SK-N-SH (cell line): Measurements from ENCODE around the gene PACSIN3. TPM values are rescaled to one million over a fixed set of nuclear protein-coding genes. Genes with fewer than 3 reads are reported as not detected.

Source experiments
- CTCF ChIA-PET: fragments of 300-600, 350-600 bp; formaldehyde crosslinking; extraction: SDS; loops from one replicate; lab custom pipeline; 2021; lab: Yijun Ruan, JAX
- POLR2A ChIA-PET: fragments of 350-600 bp; sonication (Branson Sonifier 250); formaldehyde crosslinking; extraction: SDS; loops from one replicate; lab custom pipeline; 2020; ENCODE audit warnings: antibody characterized with exemption, inconsistent platforms; lab: Yijun Ruan, JAX
- DNase-seq: peaks from one replicate; pipeline ENCODE4 v3.0.0; 2012
- H2AFZ ChIP-seq: fragments of 200-600 bp; sonication (generic); 2 replicates; pipeline ENCODE4 v1.8.1; 2016; ENCODE audit warnings: antibody characterized with exemption, mild to moderate bottlenecking, low read depth
- H3F3A ChIP-seq: fragments of 200-600 bp; sonication (generic); replicated peaks from 2 replicates; pipeline ENCODE3; 2016; ENCODE audit warnings: antibody characterized with exemption, mild to moderate bottlenecking; ENCODE audit not compliant: insufficient read depth
- H3K27ac ChIP-seq, 2 experiments: fragments of 200-500 bp in 1 of 2; fragments of 200-600 bp in 1 of 2; sonication (Bioruptor generic) in 1 of 2; sonication (generic), shearing (Covaris generic) in 1 of 2; 2 replicates each; pipeline versions ENCODE4 v1.5.1 to v1.6.1; 2014 to 2016; ENCODE audit warnings: low read depth in 2 of 2, inconsistent platforms in 1 of 2, low read length in 1 of 2, mild to moderate bottlenecking in 1 of 2, mixed read lengths in 1 of 2
- H3K27me3 ChIP-seq: fragments of 200-600 bp; sonication (generic), shearing (Covaris generic); 2 replicates; pipeline ENCODE4 v1.6.1; 2016; ENCODE audit warnings: mixed run types; ENCODE audit not compliant: insufficient read depth
- H3K36me3 ChIP-seq, 2 experiments: fragments of 200-500 bp in 1 of 2; fragments of 200-600 bp in 1 of 2; sonication (Bioruptor generic) in 1 of 2; sonication (generic) in 1 of 2; replicated peaks in 1 of 2; 2 replicates each; pipeline versions ENCODE3 to v1.5.1; 2014 to 2016; ENCODE audit warnings: low read length in 1 of 2, mild to moderate bottlenecking in 1 of 2; ENCODE audit not compliant: insufficient read depth in 2 of 2, control insufficient read depth in 1 of 2
- H3K4me1 ChIP-seq, 2 experiments: fragments of 200-500 bp in 1 of 2; fragments of 200-600 bp in 1 of 2; sonication (Bioruptor generic) in 1 of 2; sonication (generic), shearing (Covaris generic) in 1 of 2; 2 replicates each; pipeline versions ENCODE4 v1.5.1 to v1.6.1; 2014 to 2016; ENCODE audit warnings: low read depth in 1 of 2, low read length in 1 of 2, mixed run types in 1 of 2; ENCODE audit not compliant: insufficient read depth in 2 of 2, control insufficient read depth in 1 of 2
- H3K4me2 ChIP-seq: fragments of 200-600 bp; sonication (generic), shearing (Covaris generic); 2 replicates; pipeline ENCODE4 v1.6.1; 2017; ENCODE audit warnings: mixed run types
- H3K4me3 ChIP-seq, 2 experiments: fragments of 200-500 bp in 1 of 2; fragments of 200-600 bp in 1 of 2; sonication (Bioruptor generic) in 1 of 2; sonication (generic), shearing (Covaris generic) in 1 of 2; 2 replicates each; pipeline versions ENCODE4 v1.5.1 to v1.8.1; 2014 to 2016; ENCODE audit warnings: low read depth in 2 of 2, inconsistent platforms in 1 of 2, low read length in 1 of 2, mild to moderate bottlenecking in 1 of 2, mixed read lengths in 1 of 2, moderate library complexity in 1 of 2
- H3K79me2 ChIP-seq: fragments of 200-600 bp; sonication (generic); 2 replicates; pipeline ENCODE4 v1.8.1; 2017; ENCODE audit warnings: mild to moderate bottlenecking; ENCODE audit not compliant: insufficient read depth
- H3K9ac ChIP-seq: fragments of 200-600 bp; sonication (generic); 2 replicates; pipeline ENCODE4 v1.6.1; 2017; ENCODE audit warnings: mixed run types
- H3K9me2 ChIP-seq: fragments of 200-600 bp; sonication (generic); 2 replicates; pipeline ENCODE4 v1.6.1; 2017; ENCODE audit warnings: mixed run types
- H3K9me3 ChIP-seq: fragments of 200-600 bp; sonication (generic); 2 replicates; pipeline ENCODE4 v1.6.1; 2017; ENCODE audit warnings: mixed run types, mild to moderate bottlenecking, moderate library complexity
- H4K20me1 ChIP-seq: fragments of 200-600 bp; sonication (generic); 2 replicates; pipeline ENCODE4 v1.6.1; 2017; ENCODE audit warnings: mild to moderate bottlenecking, mixed run types; ENCODE audit not compliant: insufficient read depth
- FOSL2 ChIP-seq: IDR thresholded peaks from 2 replicates; pipeline ENCODE4 v1.4.0; 2012; ENCODE audit warnings: low read depth, mild to moderate bottlenecking, moderate library complexity, borderline replicate concordance
- GABPA ChIP-seq: IDR thresholded peaks from 2 replicates; pipeline ENCODE4 v1.4.0; 2012; ENCODE audit warnings: low read depth, mild to moderate bottlenecking
- MXI1 ChIP-seq: IDR thresholded peaks from 2 replicates; pipeline ENCODE4 v1.6.1; 2012; ENCODE audit warnings: mild to moderate bottlenecking, low read depth, low read length, improper control_type of control experiment
- NRF1 ChIP-seq: IDR thresholded peaks from 2 replicates; pipeline ENCODE4 v1.6.1; 2012; ENCODE audit warnings: low read depth, mild to moderate bottlenecking, low read length
- TAF1 ChIP-seq: IDR thresholded peaks from 2 replicates; pipeline ENCODE4 v1.6.1; 2012; ENCODE audit warnings: low read depth, mild to moderate bottlenecking, low read length, moderate library complexity, borderline replicate concordance
- TCF12 ChIP-seq: IDR thresholded peaks from 2 replicates; pipeline ENCODE4 v1.4.0; 2012
- WGBS: methylation state at CpG from one replicate; pipeline ENCODE4 v1.1.6; 2017; ENCODE audit warnings: low lambda C conversion rate; 5-methylcytosine and 5-hydroxymethylcytosine counted together
- polyA plus RNA-seq, 3 experiments: library from polyadenylated mRNA; depleted of rRNA; stranded (reverse); fragments of >200 nt; gene quantifications; 2 replicates each; pipeline ENCODE4 v1.2.3, GENCODE V29; 2012
- TF ChIP-seq, protein P1 (sequence below): IDR thresholded peaks from 2 replicates; pipeline ENCODE4; 2012
- TF ChIP-seq, protein P2 (sequence below): IDR thresholded peaks from 2 replicates; pipeline ENCODE4 v1.4.0; 2012; ENCODE audit warnings: low read depth
- TF ChIP-seq, protein P3 (sequence below): IDR thresholded peaks from 2 replicates; pipeline ENCODE4 v1.6.1; 2012; ENCODE audit warnings: mild to moderate bottlenecking, low read depth, low read length, moderate library complexity
- TF ChIP-seq, protein P4 (sequence below): IDR thresholded peaks from 2 replicates; pipeline ENCODE4 v1.4.0; 2012; ENCODE audit warnings: low read depth, borderline replicate concordance

The PACSIN3 gene
- polyA plus RNA-seq, 1 of the 3 experiments (the other 2 are of a cell fraction): 31.1 TPM

DNA sequence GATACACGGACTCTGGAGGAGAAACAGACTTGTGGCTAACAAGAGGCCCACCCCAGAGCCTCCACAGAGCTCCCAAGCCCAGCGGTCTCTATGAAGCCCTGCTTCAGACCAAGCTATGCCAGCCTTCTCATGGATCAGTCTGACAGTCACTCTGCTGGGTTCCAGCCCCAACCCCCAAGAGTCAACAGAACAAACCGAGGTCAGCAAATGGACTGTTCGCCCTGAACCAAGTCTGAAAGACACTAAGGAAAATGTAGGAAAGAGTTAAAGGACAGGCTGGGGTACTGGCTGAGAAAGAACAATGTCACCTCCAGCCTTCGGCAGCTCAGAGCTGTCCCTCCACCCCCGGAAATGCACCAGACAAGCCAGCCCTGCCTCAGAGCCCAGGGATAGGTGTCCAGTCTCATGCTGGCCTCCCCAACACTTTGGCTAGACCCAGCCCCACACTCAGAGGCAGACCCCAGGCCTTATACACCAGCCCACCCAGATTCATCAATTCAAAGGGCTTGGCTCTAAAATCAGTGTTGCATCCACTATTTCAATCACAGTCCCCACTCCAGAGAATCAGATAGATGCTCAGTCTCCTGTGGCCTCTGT lies 13.4 kb downstream of the PACSIN3 start (continued):
- TF ChIP-seq, protein P1, sequence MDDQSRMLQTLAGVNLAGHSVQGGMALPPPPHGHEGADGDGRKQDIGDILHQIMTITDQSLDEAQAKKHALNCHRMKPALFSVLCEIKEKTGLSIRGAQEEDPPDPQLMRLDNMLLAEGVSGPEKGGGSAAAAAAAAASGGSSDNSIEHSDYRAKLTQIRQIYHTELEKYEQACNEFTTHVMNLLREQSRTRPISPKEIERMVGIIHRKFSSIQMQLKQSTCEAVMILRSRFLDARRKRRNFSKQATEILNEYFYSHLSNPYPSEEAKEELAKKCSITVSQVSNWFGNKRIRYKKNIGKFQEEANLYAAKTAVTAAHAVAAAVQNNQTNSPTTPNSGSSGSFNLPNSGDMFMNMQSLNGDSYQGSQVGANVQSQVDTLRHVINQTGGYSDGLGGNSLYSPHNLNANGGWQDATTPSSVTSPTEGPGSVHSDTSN: no peak
- TF ChIP-seq, protein P2, sequence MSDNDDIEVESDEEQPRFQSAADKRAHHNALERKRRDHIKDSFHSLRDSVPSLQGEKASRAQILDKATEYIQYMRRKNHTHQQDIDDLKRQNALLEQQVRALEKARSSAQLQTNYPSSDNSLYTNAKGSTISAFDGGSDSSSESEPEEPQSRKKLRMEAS: no peak

DNA sequence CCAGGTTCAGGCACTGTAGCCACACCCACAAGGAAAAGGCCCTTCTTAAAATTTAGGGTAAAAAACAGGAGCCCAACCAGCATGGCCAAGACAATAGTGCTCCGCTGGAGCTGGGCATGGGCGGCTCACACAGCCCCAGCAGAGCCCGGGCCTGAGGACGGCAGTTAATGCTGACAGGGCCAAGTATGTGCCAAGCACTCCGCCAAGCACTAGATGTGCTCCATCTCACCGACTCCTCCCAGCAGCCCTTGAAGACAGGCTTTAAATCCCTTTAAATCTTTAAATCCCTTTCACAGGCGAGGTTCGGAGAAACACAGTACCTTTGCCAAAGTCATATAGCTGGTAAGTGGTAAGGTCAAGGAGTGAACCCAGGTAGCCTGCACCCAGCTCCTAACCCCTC lies 14.4 kb downstream of the PACSIN3 start:
- H3K4me3 ChIP-seq: no peak overlapping the region
- H2AFZ ChIP-seq: no peak overlapping the region
- POLR2A ChIA-PET: interaction anchor here (0.9 kb wide), 1 partner anchor 14 kb away, joined by 3 read pairs; no protein-coding TSS in a partner anchor
- no peak overlapping the region for H3K27ac ChIP-seq
- no peaks in the 10 kb centered on the region for H3K9me2 ChIP-seq
- H3F3A ChIP-seq: no peaks in the 10 kb centered on the region
- 94% methylated on average over 8 of the region's 8 CpGs for WGBS
- no peak overlapping the region for H3K4me2 ChIP-seq
- no peaks in the 10 kb centered on the region for H3K9me3 ChIP-seq
- peaks cover 11% of the 10 kb centered on the region in 2 experiments for H3K4me1 ChIP-seq
- no peak for TF ChIP-seq NRF1
- no peak for TF ChIP-seq GABPA
- TF ChIP-seq, protein P3, sequence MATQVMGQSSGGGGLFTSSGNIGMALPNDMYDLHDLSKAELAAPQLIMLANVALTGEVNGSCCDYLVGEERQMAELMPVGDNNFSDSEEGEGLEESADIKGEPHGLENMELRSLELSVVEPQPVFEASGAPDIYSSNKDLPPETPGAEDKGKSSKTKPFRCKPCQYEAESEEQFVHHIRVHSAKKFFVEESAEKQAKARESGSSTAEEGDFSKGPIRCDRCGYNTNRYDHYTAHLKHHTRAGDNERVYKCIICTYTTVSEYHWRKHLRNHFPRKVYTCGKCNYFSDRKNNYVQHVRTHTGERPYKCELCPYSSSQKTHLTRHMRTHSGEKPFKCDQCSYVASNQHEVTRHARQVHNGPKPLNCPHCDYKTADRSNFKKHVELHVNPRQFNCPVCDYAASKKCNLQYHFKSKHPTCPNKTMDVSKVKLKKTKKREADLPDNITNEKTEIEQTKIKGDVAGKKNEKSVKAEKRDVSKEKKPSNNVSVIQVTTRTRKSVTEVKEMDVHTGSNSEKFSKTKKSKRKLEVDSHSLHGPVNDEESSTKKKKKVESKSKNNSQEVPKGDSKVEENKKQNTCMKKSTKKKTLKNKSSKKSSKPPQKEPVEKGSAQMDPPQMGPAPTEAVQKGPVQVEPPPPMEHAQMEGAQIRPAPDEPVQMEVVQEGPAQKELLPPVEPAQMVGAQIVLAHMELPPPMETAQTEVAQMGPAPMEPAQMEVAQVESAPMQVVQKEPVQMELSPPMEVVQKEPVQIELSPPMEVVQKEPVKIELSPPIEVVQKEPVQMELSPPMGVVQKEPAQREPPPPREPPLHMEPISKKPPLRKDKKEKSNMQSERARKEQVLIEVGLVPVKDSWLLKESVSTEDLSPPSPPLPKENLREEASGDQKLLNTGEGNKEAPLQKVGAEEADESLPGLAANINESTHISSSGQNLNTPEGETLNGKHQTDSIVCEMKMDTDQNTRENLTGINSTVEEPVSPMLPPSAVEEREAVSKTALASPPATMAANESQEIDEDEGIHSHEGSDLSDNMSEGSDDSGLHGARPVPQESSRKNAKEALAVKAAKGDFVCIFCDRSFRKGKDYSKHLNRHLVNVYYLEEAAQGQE: no peak
- TF ChIP-seq, protein P2: no peak
- TF ChIP-seq, protein P4, sequence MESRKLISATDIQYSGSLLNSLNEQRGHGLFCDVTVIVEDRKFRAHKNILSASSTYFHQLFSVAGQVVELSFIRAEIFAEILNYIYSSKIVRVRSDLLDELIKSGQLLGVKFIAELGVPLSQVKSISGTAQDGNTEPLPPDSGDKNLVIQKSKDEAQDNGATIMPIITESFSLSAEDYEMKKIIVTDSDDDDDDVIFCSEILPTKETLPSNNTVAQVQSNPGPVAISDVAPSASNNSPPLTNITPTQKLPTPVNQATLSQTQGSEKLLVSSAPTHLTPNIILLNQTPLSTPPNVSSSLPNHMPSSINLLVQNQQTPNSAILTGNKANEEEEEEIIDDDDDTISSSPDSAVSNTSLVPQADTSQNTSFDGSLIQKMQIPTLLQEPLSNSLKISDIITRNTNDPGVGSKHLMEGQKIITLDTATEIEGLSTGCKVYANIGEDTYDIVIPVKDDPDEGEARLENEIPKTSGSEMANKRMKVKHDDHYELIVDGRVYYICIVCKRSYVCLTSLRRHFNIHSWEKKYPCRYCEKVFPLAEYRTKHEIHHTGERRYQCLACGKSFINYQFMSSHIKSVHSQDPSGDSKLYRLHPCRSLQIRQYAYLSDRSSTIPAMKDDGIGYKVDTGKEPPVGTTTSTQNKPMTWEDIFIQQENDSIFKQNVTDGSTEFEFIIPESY: no peak
- no peak for TF ChIP-seq FOSL2
- no peak for TF ChIP-seq TAF1
- TF ChIP-seq TCF12: no peak
- no peak for TF ChIP-seq MXI1
- TF ChIP-seq, all 33 proteins: peak for 0
- Histone ChIP-seq H4K20me1 (no peaks in the 10 kb centered on the region), H3K27me3 (no peaks in the 10 kb centered on the region), H3K79me2 (peaks cover 72% of the 10 kb centered on the region), H3K36me3 (peaks cover 34 to 56% of the 10 kb centered on the region in 2 experiments), H3K9ac (no peak overlapping the region)
- no peak for DNase-seq
- CTCF ChIA-PET: interaction anchor here (1.3 to 3.4 kb wide), 3 partner anchors 9 to 19 kb away, joined by 3 to 18 read pairs (median 6); no protein-coding TSS in a partner anchor
